NCI-H524 (cell line): ENCODE data around the gene PDZD2.
A peak's percentile ranks its signal among the peaks of the same experiment; 100 is the strongest.

Experiments
- DNase-seq, 2 experiments: peaks; one replicate each; lab custom pipeline; 2025; lab: John Stamatoyannopoulos, UW

Gene PDZD2

GRCh38 chr5:31931874-31932273 is 292.9 kb downstream of the PDZD2 start:
- no peak for DNase-seq

GRCh38 chr5:31934156-31934555 is 295.2 kb downstream of the PDZD2 start:
- no peak for DNase-seq

GRCh38 chr5:31935496-31936369 is 296.8 kb downstream of the PDZD2 start:
- DNase-seq: peak in 1 of 2 experiments; percentile 12

- DNase-seq: no peak
Observed at GRCh38 chr5:31936683-31937082, 297.8 kb downstream of the PDZD2 start.

GRCh38 chr5:31937226-31937625 is 298.3 kb downstream of the PDZD2 start:
- no peak for DNase-seq

GRCh38 chr5:31937703-31938102 is 298.8 kb downstream of the PDZD2 start:
- no peak for DNase-seq

- no peak for DNase-seq
Observed at GRCh38 chr5:31939151-31939550, 300.2 kb downstream of the PDZD2 start.

GRCh38 chr5:31941151-31941755 is 302.3 kb downstream of the PDZD2 start:
- no peak for DNase-seq

- no peak for DNase-seq
Observed at GRCh38 chr5:31942546-31942945, 303.6 kb downstream of the PDZD2 start.

GRCh38 chr5:31944684-31945445 is 305.9 kb downstream of the PDZD2 start:
- peak; percentile 85 to 93 for DNase-seq

- DNase-seq: no peak
Observed at GRCh38 chr5:31948006-31948405, 309.1 kb downstream of the PDZD2 start.

- no peak for DNase-seq
Observed at GRCh38 chr5:31952067-31952466, 313.1 kb downstream of the PDZD2 start.

GRCh38 chr5:31954091-31954490 is 315.2 kb downstream of the PDZD2 start:
- DNase-seq: no peak

GRCh38 chr5:31957151-31957550 is 318.2 kb downstream of the PDZD2 start:
- DNase-seq: no peak

GRCh38 chr5:31962351-31962751 is 323.4 kb downstream of the PDZD2 start:
- no peak for DNase-seq

GRCh38 chr5:31962871-31963307 is 324.0 kb downstream of the PDZD2 start:
- DNase-seq: no peak

- DNase-seq: no peak
Observed at GRCh38 chr5:31963358-31964006, 324.6 kb downstream of the PDZD2 start.

- no peak for DNase-seq
Observed at GRCh38 chr5:31964007-31964360, 325.1 kb downstream of the PDZD2 start.

- no peak for DNase-seq
Observed at GRCh38 chr5:31965227-31965626, 326.3 kb downstream of the PDZD2 start.

GRCh38 chr5:31966936-31967335 is 328.0 kb downstream of the PDZD2 start:
- no peak for DNase-seq

GRCh38 chr5:31967461-31967860 is 328.5 kb downstream of the PDZD2 start:
- DNase-seq: no peak

GRCh38 chr5:31972558-31972957 is 333.6 kb downstream of the PDZD2 start:
- no peak for DNase-seq
